ENCODE data around the gene NET1. TPM values are rescaled to one million over a fixed set of nuclear protein-coding genes. Genes with fewer than 3 reads are reported as not detected.

NET1 gene
- total RNA-seq, 1 donor from 2014 or later, result 205 TPM

DNA sequence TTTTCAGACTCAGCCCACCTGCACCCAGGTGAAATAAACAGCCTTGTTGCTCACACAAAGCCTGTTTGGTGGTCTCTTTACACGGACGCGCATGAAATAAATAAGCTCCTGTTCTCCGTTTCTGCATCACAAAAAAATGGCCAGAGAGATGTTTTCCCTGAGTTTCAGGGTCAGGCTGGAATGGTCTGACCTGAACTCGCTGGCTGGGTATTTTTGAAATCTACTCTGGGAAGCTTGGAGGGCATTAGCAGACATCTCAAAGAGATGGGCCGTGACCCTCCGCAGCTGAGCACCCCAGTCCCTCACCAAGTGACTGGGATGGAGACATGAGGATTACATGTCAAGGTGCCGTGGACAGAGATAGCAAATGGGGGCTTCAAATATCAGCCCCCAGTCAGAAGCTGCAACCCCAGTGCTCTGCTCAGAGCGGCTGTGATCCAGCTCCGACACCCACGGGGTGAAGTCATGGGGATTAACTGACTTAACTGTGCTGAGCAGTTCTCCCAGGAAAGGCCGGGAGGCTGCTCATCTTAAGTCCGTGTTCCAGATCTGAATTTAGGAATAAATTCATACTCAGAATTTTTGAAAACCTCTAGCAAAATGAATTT is 64.7 kb downstream of the NET1 start:
- peaks cover 27% of the 10 kb centered on the region for H3K4me1 Mint-ChIP-seq
- peak overlapping the region; percentile 18 for H3K27ac Mint-ChIP-seq
- H3K9me3 Mint-ChIP-seq, result no peaks in the 10 kb centered on the region
- no peak for TF ChIP-seq CTCF (IDR thresholded peaks at IDR 0.05; ENCODE audit: unreplicated experiment)
- no peak for DNase-seq (ENCODE audit: low spot score in 2 of 2, unreplicated experiment in 2 of 2)
- H3K4me3 Mint-ChIP-seq, result no peak overlapping the region
- H3K27me3 Mint-ChIP-seq (ENCODE audit: low read depth), result no peaks in the 10 kb centered on the region
- H3K36me3 Mint-ChIP-seq, result no peaks in the 10 kb centered on the region

DNA sequence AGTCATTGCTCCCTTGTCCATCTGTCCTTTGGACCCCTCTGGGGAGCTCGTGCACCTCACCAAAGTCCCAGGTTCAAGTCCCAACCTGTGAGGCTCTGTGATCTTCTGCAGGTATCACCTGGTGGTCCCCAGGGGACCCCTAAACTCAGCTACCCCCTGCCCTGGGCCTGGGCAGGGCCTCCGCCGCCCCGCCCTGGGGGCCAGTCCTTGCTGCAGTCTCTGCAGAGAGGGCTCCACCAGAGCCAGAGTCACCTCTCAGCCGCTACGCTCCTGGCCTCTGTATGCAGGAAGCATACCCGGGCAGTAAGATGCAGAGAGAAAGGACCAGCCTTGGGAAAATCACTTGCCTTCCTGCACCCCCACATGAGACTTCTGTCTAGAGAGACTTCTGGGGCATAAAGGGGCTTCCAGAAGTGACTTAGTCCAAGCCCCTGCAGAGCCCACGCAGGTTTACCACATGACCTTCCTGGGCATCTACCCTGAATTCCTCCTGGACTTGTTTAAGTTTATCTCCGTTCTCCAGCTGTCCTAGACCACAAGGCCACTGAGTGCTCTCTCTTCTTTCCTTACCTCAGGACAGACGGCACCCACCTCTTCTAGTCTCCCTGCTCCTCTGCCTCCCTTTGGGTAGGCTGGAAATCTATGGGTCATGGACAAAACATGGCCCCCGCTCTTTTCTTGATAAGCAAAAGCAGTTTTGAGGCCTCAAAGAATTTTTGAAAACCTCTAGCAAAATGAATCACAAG is 65.8 kb downstream of the NET1 start:
- H3K4me3 Mint-ChIP-seq, result no peak overlapping the region
- no peak for DNase-seq (ENCODE audit: low spot score in 2 of 2, unreplicated experiment in 2 of 2)
- no peaks in the 10 kb centered on the region for H3K9me3 Mint-ChIP-seq
- H3K4me1 Mint-ChIP-seq, result peaks cover 23% of the 10 kb centered on the region
- H3K27me3 Mint-ChIP-seq (ENCODE audit: low read depth), result no peaks in the 10 kb centered on the region
- no peak for TF ChIP-seq CTCF (IDR thresholded peaks at IDR 0.05; ENCODE audit: unreplicated experiment)
- peak overlapping the region; percentile 62 for H3K27ac Mint-ChIP-seq
- no peaks in the 10 kb centered on the region for H3K36me3 Mint-ChIP-seq

- no peak for DNase-seq (ENCODE audit: low spot score in 2 of 2, unreplicated experiment in 2 of 2)
- no peaks in the 10 kb centered on the region for H3K27me3 Mint-ChIP-seq (ENCODE audit: low read depth)
- no peaks in the 10 kb centered on the region for H3K36me3 Mint-ChIP-seq
- no peaks in the 10 kb centered on the region for H3K9me3 Mint-ChIP-seq
- H3K27ac Mint-ChIP-seq, result peak overlapping the region; percentile 62
- TF ChIP-seq CTCF (IDR thresholded peaks at IDR 0.05; ENCODE audit: unreplicated experiment), result no peak
- no peak overlapping the region for H3K4me3 Mint-ChIP-seq
- H3K4me1 Mint-ChIP-seq, result peaks cover 23% of the 10 kb centered on the region
These were observed 66.4 kb downstream of the NET1 start for GRCh38 chr10:5478694-5479305.

DNA sequence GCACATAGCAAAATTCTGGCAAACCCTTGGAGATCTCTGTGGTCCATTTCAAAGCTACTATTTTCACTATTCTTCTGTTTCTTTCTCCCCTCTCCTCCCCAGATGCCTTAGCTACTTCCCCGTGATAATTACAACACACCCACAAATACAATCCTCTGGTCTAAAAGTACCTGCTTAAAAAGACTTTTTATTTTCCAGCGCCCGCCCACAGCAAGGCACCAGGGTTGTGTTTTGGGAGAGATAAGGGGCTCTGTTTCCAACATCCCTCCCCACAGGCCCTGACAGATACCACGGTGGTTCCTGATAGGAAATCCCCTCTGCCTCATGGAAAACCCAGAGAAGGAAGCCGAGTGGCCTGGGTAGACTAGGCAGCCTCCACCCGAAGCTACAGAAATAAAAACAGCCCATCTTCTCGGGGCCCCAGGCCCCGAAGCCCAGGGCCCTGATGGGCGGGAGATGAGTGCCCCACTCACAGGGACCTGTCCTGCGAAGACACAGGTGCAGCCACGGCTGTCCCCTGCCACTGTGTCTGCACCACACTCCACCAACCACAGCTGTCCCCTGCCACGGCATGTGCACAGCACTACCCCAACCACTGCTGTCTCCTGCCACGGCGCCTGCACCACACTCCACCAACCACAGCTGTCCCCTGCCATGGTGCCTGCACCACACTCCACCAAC is 67.3 kb downstream of the NET1 start:
- H3K4me1 Mint-ChIP-seq, result peaks cover 23% of the 10 kb centered on the region
- no peaks in the 10 kb centered on the region for H3K27me3 Mint-ChIP-seq (ENCODE audit: low read depth)
- no peaks in the 10 kb centered on the region for H3K9me3 Mint-ChIP-seq
- no peak for TF ChIP-seq CTCF (IDR thresholded peaks at IDR 0.05; ENCODE audit: unreplicated experiment)
- peak overlapping the region; percentile 13 for H3K27ac Mint-ChIP-seq
- H3K36me3 Mint-ChIP-seq, result no peaks in the 10 kb centered on the region
- no peak for DNase-seq (ENCODE audit: low spot score in 2 of 2, unreplicated experiment in 2 of 2)
- no peak overlapping the region for H3K4me3 Mint-ChIP-seq

- DNase-seq (ENCODE audit: low spot score in 2 of 2, unreplicated experiment in 2 of 2), result no peak
- H3K4me1 Mint-ChIP-seq, result peaks cover 23% of the 10 kb centered on the region
- no peaks in the 10 kb centered on the region for H3K27me3 Mint-ChIP-seq (ENCODE audit: low read depth)
- no peak overlapping the region for H3K27ac Mint-ChIP-seq
- no peaks in the 10 kb centered on the region for H3K9me3 Mint-ChIP-seq
- TF ChIP-seq CTCF (IDR thresholded peaks at IDR 0.05; ENCODE audit: unreplicated experiment), result no peak
- H3K4me3 Mint-ChIP-seq, result no peak overlapping the region
- no peaks in the 10 kb centered on the region for H3K36me3 Mint-ChIP-seq
These were observed 68.0 kb downstream of the NET1 start for GRCh38 chr10:5480162-5480941.

Data from mesothelial cell of epicardium (in vitro differentiated cells).